NCI-H2227 (cell line): ENCODE data around the gene GNPNAT1.

Experiments used
- DNase-seq: peaks from one replicate; lab custom pipeline; 2025; ENCODE audit not compliant: unreplicated experiment; lab: John Stamatoyannopoulos, UW

Gene GNPNAT1

GRCh38 chr14:52791223-52792096 lies at the start of gene GNPNAT1:
Gene GNPNAT1, minus strand, starts transcription at chr14:52791607. Its CDS starts 6,957 bp downstream, at chr14:52784650.
- peak; percentile 95 for DNase-seq

GRCh38 chr14:52840877-52841276 lies 49.5 kb upstream of the GNPNAT1 start:
- no peak for DNase-seq

GRCh38 chr14:52837451-52837850 lies 46.0 kb upstream of the GNPNAT1 start:
- no peak for DNase-seq

GRCh38 chr14:52836063-52836462 lies 44.7 kb upstream of the GNPNAT1 start:
- DNase-seq, result no peak

- peak; percentile 64 for DNase-seq
Observed at GRCh38 chr14:52835122-52835903, 43.9 kb upstream of the GNPNAT1 start.

- no peak for DNase-seq
Observed at GRCh38 chr14:52834440-52834842, 43.0 kb upstream of the GNPNAT1 start.

GRCh38 chr14:52833891-52834290 lies 42.5 kb upstream of the GNPNAT1 start:
- no peak for DNase-seq

- DNase-seq, result peak; percentile 10
Observed at GRCh38 chr14:52829527-52830185, 38.2 kb upstream of the GNPNAT1 start.

- no peak for DNase-seq
Observed at GRCh38 chr14:52827426-52827825, 36.0 kb upstream of the GNPNAT1 start.

GRCh38 chr14:52825085-52825484 lies 33.7 kb upstream of the GNPNAT1 start:
- no peak for DNase-seq

- no peak for DNase-seq
Observed at GRCh38 chr14:52824462-52824861, 33.1 kb upstream of the GNPNAT1 start.

GRCh38 chr14:52821805-52822250 lies 30.4 kb upstream of the GNPNAT1 start:
- DNase-seq, result no peak

GRCh38 chr14:52808101-52808500 lies 16.7 kb upstream of the GNPNAT1 start:
- no peak for DNase-seq

GRCh38 chr14:52806115-52806514 lies 14.7 kb upstream of the GNPNAT1 start:
- no peak for DNase-seq

- no peak for DNase-seq
Observed at GRCh38 chr14:52802597-52802996, 11.2 kb upstream of the GNPNAT1 start.

GRCh38 chr14:52801014-52801712 lies 9.8 kb upstream of the GNPNAT1 start:
- no peak for DNase-seq

- DNase-seq, result no peak
Observed at GRCh38 chr14:52798826-52799225, 7.4 kb upstream of the GNPNAT1 start.

- no peak for DNase-seq
Observed at GRCh38 chr14:52797653-52798052, 6.2 kb upstream of the GNPNAT1 start.

GRCh38 chr14:52793061-52793460 lies 1.7 kb upstream of the GNPNAT1 start:
- DNase-seq, result no peak

GRCh38 chr14:52792097-52792415 lies 649 bp upstream of the GNPNAT1 start:
- no peak for DNase-seq

- DNase-seq, result peak; percentile 56
Observed at GRCh38 chr14:52790756-52791222, 618 bp downstream of the GNPNAT1 start.
